NOMO-1 (cell line): Measurements from ENCODE around the gene GFM1.
"Not testable (repeated sequence)": the region's sequence is repeated elsewhere in the genome, so short reads cannot be mapped to it uniquely, and the experiment has no call there.

Experiments used
- DNase-seq, 2 experiments: peaks; one replicate each; lab custom pipeline; 2025; ENCODE audit not compliant: unreplicated experiment in 2 of 2; lab: John Stamatoyannopoulos, UW

Gene GFM1

DNA sequence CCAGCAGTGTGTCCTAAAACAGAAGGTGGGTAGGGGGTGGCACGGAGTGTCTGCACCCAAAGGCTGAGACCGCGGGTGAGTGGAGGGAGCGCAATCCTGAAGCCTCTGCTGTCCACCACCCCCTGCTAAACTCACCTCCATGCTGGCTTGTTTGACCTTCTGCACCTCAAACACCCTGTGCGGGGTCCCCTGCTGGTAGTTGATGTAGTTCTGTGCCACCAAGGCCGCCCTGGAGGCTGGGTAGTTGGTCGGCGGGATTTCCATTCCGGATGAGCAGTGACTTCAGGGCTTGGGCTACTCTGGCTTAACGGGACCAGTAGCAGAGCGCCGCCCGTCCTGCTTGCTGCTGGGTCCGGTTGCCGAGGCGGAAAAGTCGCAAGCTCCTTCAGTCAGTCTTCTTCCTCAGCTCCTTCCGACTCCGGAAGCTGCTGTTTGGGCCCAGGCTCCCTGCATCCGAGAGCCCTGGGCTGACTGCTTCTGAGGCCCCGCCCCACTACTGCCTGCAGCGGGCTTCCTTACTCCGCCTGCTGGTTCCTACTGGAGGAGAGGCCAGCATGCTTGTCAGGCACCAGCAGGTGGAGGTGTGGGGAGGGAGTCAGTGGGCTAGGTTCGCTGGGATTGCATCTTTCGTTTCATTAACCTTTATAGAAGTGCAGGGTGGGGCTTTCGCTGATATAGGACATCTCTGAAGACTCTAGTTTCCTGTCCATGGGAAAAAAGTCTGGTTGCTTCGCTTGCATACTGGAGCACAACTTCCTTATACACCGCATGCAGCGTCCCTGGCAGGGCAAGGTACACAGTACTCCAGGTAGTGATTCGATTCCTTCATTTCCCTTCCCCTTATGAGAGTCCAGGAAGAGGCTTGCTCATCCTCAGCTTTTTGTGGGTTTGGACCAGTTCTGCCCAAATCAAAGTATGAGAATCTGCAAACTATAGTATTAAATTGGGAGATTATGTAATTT, 28.2 kb downstream of the GFM1 start, which contains the start of gene LXN:
Gene LXN (minus strand): TSS at position 434 of the 962 bp plus-strand sequence. CDS start 170 bp downstream, at position 264.
- no peak for DNase-seq

DNA sequence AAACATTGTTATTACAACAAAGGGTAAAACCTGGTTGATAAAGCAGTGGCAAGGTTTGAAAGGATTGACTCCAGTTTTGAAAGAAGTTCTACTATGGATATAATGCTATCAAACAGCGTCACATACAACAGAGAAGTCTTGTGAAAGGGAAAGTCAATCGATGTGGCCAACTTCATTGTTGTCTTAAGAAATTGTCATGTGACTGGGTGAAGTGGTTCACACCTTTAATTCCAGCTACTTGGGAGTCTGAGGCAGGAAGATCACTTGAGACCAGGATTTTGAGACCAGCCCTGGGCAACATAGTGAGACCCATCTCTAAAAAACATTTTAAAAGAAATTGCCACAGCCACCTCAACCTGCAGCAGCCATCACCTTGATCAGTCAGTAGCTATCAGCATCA, 34.4 kb downstream of the GFM1 start:
- DNase-seq, result no peak

- no peak for DNase-seq
These were observed 35.2 kb downstream of the GFM1 start for GRCh38 chr3:158679547-158680000.

- DNase-seq, result no peak
These were observed 36.5 kb downstream of the GFM1 start for GRCh38 chr3:158680861-158681260.

DNA sequence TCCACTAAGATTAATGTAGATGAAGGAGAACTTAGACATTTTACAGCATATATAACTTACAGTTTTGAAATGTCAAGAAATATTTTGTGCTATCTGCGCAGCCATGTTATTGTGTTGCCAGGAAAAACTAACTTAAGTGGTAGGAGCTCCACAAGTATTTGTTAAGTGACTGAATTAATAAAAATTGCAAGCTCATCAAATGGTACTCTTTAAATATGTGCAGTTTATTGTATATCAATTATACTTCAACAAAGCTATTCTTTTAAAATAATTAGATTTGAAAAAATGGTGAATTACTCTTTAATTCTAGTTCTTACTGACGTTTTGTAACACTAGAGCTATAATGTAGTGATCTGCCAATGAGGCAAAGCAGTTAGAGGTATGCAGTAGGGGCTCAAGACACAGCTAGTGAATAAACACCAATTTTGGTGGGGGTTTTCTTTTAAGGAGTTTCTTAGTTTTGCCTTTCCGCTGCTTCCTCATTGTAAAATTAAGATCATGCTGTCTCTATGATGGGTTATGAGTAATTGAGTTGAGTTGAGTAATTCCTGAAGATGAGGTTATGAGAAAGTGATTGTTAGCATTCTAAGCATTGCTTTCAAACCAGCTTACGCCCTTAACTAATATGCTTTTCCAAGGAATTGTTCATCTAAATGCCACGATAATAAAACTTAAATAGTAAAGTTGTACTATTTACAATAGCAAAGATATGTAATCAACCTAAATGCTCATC, 39.1 kb downstream of the GFM1 start:
- DNase-seq, result no peak

DNA sequence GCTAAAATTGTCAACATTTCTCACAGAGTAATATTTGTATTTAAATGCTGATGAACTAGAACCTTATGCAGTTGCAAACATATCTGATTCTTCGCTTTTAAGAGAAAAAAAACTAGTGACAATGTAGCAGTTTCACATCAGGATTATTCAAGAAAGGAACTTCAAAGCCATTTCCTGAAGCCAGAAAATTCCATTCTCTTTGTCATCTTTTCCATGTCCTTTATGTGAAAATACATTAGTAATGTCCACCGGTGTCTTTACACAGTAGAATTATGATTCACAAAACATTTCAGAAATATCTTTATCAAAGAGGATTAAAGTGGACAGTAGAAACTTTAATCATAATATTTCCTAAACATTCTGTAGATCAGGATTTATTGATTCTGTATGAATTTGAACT, 40.8 kb downstream of the GFM1 start:
- DNase-seq, result no peak

DNA sequence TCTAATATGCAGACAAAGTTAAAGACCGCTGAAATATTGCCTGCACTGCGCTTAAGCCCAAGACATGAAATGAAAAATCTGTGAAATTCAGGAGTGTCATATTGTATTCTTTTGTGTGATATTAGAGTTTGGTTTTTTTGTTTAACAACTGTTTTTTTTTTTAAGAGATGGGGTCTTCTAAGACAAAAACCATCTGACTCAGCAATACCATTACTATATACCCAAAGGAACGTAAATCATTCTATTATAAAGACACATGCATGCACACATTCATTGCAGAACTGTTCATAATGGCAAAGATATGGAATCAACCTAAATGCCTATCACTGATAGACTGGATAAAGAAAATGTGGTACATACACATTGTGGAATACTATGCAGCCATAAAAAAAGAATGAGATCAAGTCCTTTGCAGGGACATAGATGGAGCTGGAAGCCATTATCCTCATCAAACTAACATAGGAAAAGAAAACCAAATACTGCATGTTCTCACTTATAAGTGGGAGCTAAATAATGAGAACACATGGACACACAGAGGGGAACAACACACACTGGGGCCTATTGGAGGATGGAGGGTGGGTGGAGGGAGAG, 49.6 kb downstream of the GFM1 start:
- not testable (repeated sequence) for DNase-seq

DNA sequence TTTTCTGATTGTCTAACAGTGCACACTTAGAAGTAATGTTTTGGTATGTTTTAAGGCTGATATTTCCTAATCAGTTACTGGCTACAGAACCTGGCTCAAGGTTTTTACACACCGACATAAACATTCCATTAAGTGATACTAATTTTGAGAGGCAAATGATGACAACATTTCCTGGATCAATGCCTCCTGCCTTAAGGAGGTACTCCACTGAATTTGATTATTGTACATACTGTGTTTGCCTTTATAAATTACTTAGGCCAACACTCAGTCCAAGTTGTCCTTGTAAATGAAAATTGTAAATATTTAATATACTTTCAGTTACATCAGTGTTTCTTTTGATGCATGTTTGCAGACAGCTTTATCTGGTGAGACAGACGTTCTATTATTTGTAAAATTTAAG, 52.3 kb downstream of the GFM1 start:
- DNase-seq, result no peak

GRCh38 chr3:158700559-158700958, 56.2 kb downstream of the GFM1 start:
- DNase-seq, result no peak

GRCh38 chr3:158701420-158702065, 57.2 kb downstream of the GFM1 start:
- no peak for DNase-seq

DNA sequence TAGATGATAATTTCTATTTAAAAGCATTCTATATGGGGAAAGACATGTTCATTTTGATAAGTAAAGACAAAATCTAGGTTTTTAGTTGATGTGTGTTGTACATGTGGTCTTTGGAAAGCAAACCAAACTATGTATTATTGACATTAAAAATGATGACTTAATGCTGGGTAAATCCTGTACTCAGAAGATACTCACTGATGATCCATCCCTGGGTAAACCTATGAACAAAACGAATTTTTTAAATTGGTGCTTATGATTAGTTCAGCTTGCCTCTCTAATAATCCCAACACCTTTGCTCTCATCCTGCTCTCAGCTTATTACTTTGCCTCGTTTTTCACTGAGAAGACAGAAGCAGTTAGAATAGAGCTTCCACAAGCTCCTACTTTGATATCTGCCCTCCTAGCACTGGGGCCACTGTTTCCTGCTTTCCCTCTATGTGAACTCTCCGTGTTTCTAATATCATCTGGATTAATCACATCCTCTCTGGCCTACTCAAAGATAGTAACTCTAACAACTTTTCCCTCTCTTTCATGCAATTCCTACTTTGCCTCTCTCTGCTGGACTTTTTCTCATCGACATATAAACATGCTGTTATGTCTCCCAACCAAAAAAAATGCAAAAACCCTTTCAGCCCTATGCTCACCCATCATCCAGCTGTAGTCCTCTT, 58.6 kb downstream of the GFM1 start:
- no peak for DNase-seq

DNA sequence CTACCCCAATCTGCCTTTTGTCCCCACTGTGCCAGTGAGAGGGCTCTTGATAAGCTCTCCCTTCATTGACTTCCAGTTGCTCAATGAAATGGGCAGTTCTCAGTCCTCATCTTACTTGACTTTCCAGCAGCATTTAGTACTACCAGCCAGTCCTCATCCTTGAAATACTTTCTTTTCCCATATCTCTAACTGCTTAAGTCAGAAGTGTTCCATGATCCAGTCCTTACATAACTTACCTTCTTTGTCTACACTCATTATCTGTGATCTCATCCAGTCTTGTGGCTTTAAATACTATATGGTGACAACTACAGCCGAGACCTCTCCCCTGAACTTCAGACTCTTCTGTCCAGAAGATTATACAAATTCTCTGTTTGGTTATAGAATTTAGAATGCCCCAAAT, 59.2 kb downstream of the GFM1 start:
- DNase-seq, result no peak

DNA sequence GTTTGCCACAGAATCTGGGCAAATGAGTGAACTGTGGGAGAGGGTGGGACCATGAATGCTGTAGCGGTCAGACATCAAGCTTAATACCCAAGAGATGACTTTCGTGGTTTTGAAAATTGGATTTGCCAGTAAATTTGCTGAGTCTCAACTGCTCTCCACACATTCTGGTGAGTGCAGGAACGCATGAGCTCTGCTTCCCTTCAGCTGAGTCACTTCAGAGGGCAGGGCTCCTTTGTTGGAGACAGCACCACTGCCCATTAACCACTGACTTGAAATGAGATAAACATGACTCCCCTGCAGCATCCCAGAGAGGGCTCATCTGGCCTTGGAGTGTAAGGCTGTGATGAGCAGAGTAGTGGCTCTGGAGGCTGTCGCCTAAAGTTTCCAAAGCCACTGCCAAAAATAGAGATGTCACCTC, 65.3 kb downstream of the GFM1 start:
- DNase-seq, result no peak

GRCh38 chr3:158710601-158711000, 66.3 kb downstream of the GFM1 start:
- no peak for DNase-seq

DNA sequence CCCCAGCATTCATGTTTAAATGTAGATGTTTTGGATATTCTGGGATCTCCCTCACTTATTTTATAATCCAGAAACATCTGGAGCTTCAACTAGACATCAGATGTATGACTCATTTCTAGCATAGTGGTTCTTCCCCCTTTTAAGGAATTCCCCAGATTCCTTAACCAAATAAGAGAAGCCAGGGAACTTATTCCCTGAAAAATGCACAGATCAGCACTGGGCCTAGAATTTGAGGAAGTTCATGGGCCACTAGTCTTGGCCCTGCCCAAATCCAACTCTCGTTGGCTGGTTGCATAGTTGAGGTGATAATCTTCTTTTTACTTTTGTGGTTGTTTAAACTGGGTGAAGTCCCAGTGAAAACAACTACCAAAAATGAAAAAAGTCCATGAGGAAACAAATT, 67.6 kb downstream of the GFM1 start:
- DNase-seq, result no peak

GRCh38 chr3:158712443-158712842, 68.1 kb downstream of the GFM1 start:
- no peak for DNase-seq

DNA sequence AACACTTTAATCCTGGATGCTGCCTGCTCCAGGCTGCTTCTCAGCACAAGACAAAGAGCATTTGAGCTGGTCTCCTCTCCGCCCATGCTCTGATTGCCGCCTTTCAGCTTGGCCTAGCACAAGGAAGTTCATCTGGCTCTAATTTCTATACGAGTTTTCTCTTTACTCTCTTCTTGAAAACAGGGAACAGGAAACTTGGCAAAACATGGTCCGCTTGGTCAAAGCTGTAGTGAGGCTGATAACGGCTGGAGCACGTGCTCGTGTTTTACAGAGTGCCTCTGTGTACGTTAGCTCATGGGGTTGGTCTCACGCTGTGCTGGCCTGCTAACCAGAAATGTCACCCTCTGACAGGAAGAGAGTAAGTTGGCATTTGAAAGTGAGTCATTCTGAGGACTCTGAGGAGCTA, 68.8 kb downstream of the GFM1 start:
- no peak for DNase-seq

DNA sequence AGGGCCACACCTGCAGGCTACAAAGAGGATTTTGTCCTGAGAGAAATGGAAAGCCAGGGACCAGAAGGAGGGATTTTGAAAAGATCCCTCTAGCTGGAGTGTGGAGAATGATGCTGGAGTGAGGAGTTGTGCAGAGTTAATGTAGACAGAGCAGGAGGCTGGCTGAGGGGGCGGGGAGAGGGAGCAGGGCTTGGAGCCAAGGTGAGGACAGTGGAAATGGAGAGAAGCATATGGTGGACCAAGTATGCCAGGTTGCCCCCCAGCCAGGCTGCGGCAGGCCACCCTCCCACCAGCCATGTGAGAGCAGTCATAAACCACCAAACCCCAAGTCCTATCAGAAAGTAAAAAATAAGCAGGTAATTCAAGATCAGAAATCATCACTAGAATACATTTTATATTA, 73.2 kb downstream of the GFM1 start:
- DNase-seq, result no peak

DNA sequence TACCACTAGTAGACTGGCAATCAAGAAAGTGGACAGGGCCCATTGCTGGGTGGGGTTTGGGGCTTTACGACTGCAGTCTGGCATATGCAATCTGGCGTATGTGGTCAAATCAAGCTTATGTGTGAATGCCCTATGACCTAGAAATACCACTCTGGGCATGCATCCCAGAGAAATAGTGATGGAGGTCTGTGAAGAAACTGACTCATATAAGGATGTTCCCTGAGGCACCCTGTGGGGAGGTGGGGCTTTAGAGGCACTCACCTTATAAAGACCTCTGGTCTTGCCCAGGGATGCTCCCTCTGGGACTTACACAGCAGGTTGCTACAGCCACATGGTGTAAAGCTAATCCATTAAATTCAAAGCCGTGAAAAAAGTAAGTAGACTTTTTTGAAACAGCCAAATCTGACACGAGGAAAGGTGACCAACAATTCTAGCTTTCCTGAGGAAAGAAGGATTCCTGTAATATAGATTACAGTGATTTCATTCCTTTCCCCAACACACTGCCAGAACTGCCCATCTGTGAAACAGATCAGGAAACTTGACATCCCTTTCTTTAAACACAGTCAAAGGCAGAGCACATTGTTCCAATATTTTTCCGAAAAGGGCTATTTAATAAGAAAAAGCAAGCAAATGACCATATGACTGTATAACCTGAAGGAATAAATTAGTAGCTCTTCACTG, 74.3 kb downstream of the GFM1 start:
- no peak for DNase-seq

- no peak for DNase-seq
These were observed 77.8 kb downstream of the GFM1 start for GRCh38 chr3:158722108-158722507.
